Measurements from ENCODE around the gene GPSM1.

GPSM1 gene

DNA sequence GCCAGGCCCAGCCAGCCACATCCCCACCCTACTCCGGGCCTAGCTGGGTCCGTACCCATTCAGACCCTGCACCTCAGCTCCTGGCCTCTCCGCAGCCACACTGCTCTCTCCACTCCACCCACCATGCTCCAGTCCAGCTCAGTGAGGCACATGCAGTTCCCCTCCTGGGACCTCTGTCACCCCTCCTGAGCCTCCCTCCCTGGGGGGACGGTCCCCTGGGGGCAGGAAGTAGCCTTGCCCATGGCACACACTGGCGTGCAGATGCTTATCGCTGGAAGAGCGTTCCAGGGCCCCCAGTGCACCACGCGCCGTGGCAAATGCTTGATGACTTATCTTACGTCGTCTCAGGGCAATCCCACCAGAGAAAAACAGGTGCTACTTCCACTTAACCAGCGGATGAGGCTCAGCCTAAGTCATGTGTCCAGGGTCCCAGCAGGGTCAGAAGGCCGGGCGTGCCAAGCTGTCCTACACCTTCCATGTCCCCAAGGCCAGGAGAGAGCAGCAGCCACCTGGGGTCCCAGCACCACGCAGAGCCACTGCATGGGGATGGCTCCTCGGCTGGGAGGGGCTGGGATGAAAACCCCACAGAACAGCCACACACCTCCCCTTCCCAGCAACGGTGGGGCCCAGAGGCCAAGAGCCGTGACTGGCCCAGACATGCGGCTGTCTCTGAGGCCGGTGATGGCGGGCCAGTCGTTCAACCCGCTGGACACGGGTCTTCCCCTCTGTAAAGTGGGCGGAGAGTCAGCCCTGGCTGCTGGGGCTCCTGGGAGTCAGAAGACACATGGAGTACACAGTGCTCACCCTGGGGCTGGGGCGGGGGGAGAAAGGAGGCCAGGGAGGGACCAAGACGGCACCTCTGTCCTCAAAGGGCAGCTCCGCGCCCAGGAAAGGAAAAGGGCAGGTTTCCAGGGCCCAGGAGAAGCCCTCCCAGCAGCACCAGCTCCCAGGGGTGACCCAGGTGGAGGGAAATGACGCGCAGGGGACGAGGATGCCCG is 20.8 kb upstream of the GPSM1 start:
- H3K4me3 ChIP-seq (ENCODE audit: low read depth, low read length), result no peak overlapping the region

DNA sequence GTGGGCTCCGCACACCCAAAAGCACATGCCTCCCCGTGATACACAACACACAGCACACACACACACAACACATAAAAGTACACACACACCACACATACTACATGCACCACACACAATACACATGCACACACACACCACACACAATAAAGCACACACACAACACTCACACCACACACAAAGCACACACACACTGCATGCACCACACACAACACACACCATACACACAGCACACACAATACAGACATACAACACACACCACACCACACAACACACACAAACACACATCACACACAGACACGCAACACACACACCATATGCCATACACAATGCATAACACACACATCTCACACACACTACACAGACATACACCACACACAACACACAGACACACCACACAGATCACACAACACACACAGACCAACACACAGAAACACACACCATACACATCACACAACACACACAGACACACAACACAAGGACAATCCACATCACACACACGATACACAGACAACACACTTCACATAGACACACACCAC is 20.1 kb upstream of the GPSM1 start:
- TF ChIP-seq, protein P1, sequence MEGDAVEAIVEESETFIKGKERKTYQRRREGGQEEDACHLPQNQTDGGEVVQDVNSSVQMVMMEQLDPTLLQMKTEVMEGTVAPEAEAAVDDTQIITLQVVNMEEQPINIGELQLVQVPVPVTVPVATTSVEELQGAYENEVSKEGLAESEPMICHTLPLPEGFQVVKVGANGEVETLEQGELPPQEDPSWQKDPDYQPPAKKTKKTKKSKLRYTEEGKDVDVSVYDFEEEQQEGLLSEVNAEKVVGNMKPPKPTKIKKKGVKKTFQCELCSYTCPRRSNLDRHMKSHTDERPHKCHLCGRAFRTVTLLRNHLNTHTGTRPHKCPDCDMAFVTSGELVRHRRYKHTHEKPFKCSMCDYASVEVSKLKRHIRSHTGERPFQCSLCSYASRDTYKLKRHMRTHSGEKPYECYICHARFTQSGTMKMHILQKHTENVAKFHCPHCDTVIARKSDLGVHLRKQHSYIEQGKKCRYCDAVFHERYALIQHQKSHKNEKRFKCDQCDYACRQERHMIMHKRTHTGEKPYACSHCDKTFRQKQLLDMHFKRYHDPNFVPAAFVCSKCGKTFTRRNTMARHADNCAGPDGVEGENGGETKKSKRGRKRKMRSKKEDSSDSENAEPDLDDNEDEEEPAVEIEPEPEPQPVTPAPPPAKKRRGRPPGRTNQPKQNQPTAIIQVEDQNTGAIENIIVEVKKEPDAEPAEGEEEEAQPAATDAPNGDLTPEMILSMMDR (IDR thresholded peaks at IDR 0.05; ENCODE audit: borderline replicate concordance, insufficient read depth, low read depth, low read length), result no peak
- no peak overlapping the region for H3K4me3 ChIP-seq (ENCODE audit: low read depth, low read length)

More for the DNA sequence above, 20.8 kb upstream of the GPSM1 start:
- TF ChIP-seq, protein P1 (IDR thresholded peaks at IDR 0.05; ENCODE audit: borderline replicate concordance, insufficient read depth, low read depth, low read length), result no peak

DNA sequence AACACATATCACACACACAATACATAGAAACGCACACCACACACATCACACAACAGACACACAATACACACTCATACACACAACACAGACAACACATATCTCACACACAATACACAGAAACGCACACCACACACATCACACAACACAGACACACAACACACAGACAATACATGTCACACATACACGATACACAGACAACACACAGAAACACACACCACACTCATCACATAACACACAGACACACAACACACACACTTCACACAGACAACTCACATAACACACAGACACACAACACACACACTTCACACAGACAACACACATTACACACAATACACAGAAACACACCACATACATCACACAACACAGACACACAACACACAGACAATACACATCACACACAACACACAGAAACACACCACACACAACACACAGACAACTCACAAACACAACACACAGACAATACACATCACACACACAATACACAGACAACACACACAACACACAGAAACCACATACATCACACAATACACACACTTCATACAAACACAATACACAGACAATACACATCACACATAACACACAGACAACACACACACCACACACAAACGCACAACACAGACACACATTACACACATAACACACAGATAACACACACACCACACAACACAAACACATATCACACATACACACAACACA is 19.2 kb upstream of the GPSM1 start:
- TF ChIP-seq, protein P1 (IDR thresholded peaks at IDR 0.05; ENCODE audit: borderline replicate concordance, insufficient read depth, low read depth, low read length), result no peak
- no peak overlapping the region for H3K4me3 ChIP-seq (ENCODE audit: low read depth, low read length)

DNA sequence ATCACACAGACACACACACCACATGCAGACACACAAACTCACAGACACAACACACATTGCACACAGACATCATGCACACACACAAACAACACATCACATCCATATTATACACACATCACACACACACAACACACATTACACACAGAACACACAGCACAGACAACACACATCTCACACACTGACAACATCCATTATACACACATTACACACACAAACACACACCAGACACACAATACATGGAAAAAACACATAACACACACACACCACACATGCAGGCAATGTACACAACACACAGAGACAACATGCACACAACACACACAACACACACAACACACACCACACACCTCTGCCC is 18.7 kb upstream of the GPSM1 start:
- TF ChIP-seq, protein P1 (IDR thresholded peaks at IDR 0.05; ENCODE audit: borderline replicate concordance, insufficient read depth, low read depth, low read length), result no peak
- no peak overlapping the region for H3K4me3 ChIP-seq (ENCODE audit: low read depth, low read length)

DNA sequence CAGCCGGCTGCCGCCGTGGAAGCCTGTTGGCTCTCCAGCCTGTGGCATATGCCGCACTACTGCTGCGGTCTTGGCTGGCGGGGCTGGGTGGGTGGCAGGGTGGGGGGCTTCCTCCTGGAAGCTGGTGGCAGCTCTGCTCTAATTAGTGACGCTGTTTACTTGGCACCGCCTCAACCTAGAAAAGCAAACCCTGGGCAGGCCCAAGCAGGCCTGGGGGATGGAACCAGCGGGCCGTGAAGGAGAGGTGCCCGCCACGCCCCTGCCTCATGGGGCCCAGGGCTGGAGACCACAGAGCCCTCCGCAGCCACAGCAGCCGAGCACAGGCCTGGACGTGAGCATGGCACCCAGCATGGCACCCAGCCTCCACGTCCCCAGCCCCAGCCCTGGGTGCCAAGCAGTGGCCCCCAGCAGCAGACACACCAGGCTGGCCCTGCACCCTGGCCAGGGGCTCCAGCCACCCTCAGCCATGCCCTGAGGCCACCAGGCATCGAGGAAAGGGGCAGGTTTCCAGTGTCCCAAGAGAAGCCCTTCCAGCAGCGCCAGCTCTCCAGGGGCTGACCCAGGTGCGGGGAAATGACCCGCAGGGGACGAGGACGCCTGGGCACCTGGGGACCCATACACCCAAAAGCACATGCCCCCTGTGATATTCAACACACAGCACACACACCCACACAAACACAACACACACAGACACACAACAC is 18.1 kb upstream of the GPSM1 start:
- no peak overlapping the region for H3K4me3 ChIP-seq (ENCODE audit: low read depth, low read length)
- TF ChIP-seq, protein P1 (IDR thresholded peaks at IDR 0.05; ENCODE audit: borderline replicate concordance, insufficient read depth, low read depth, low read length), result no peak

DNA sequence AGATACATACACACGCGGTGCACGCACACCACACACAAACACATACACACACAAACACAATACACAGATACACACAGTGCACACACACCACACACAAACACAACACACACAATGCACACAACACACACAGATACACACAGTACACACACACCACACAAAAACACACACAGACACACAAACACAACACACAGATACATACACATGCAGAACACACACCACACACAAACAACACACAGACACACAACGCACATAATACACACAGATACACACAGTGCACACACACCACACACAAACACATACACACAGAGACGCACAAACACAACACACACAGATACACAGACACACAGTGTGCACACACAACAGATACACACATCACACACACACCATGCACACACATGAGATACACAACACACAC is 17.5 kb upstream of the GPSM1 start:
- H3K4me3 ChIP-seq (ENCODE audit: low read depth, low read length), result no peak overlapping the region

More for the DNA sequence above, 17.5 kb upstream of the GPSM1 start:
- TF ChIP-seq, protein P1 (IDR thresholded peaks at IDR 0.05; ENCODE audit: borderline replicate concordance, insufficient read depth, low read depth, low read length), result no peak
